Measurements from ENCODE around the gene CNIH2. TPM values are rescaled to one million over a fixed set of nuclear protein-coding genes. Genes with fewer than 3 reads are reported as not detected.

Gene CNIH2
- total RNA-seq, 1 experiment from 2014 or later = 12.9 TPM

- TF ChIP-seq, protein P1, sequence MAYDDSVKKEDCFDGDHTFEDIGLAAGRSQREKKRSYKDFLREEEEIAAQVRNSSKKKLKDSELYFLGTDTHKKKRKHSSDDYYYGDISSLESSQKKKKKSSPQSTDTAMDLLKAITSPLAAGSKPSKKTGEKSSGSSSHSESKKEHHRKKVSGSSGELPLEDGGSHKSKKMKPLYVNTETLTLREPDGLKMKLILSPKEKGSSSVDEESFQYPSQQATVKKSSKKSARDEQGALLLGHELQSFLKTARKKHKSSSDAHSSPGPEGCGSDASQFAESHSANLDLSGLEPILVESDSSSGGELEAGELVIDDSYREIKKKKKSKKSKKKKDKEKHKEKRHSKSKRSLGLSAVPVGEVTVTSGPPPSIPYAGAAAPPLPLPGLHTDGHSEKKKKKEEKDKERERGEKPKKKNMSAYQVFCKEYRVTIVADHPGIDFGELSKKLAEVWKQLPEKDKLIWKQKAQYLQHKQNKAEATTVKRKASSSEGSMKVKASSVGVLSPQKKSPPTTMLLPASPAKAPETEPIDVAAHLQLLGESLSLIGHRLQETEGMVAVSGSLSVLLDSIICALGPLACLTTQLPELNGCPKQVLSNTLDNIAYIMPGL (CRISPR knock-in tag; IDR thresholded peaks at IDR 0.05) = no peak
- TF ChIP-seq EMX1 (CRISPR knock-in tag; IDR thresholded peaks at IDR 0.05) = no peak
Observed at GRCh38 chr11:66287211-66287888, 9.4 kb downstream of the CNIH2 start (continued).

GRCh38 chr11:66287889-66288670, 10.1 kb downstream of the CNIH2 start:
- peak overlapping the region; percentile 64 for H3K27ac Mint-ChIP-seq
- peaks cover 30% of the 10 kb centered on the region for H3K27me3 Mint-ChIP-seq (ENCODE audit: low read depth)
- ChIA-PET POLR2A (interaction anchor here (1.2 to 1.8 kb wide), 4 partner anchors 10 to 60 kb away, joined by 4 to 7 read pairs (median 6); partner anchors contain the start of gene B4GAT1), CTCF (interaction anchor here (0.8 to 2.3 kb wide), 15 partner anchors 21 to 400 kb away, joined by 3 to 65 read pairs (median 5); partner anchors contain the start of genes CD248, DPP3, FIBP and RAB1B)
- no peaks in the 10 kb centered on the region for H3K9me3 Mint-ChIP-seq
- peaks cover 23% of the 10 kb centered on the region for H3K4me1 Mint-ChIP-seq
- no peak for ATAC-seq
- H3K36me3 Mint-ChIP-seq = no peaks in the 10 kb centered on the region
- peak overlapping the region; percentile 96 for H3K4me3 Mint-ChIP-seq
- DNase-seq (ENCODE audit: low spot score) = no peak
- TF ChIP-seq, protein P2, sequence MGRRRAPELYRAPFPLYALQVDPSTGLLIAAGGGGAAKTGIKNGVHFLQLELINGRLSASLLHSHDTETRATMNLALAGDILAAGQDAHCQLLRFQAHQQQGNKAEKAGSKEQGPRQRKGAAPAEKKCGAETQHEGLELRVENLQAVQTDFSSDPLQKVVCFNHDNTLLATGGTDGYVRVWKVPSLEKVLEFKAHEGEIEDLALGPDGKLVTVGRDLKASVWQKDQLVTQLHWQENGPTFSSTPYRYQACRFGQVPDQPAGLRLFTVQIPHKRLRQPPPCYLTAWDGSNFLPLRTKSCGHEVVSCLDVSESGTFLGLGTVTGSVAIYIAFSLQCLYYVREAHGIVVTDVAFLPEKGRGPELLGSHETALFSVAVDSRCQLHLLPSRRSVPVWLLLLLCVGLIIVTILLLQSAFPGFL (CRISPR knock-in tag; IDR thresholded peaks at IDR 0.05; ENCODE audit: borderline replicate concordance) = no peak
- TF ChIP-seq ZNF512 (CRISPR knock-in tag; IDR thresholded peaks at IDR 0.05; ENCODE audit: borderline replicate concordance) (no peak), RELA (CRISPR knock-in tag; IDR thresholded peaks at IDR 0.05; ENCODE audit: borderline replicate concordance) (no peak), PRRX2 (CRISPR knock-in tag; IDR thresholded peaks at IDR 0.05) (no peak), FOXK1 (CRISPR knock-in tag; IDR thresholded peaks at IDR 0.05) (no peak), TEAD1 (CRISPR knock-in tag; IDR thresholded peaks at IDR 0.05) (no peak), ZNF121 (CRISPR knock-in tag; IDR thresholded peaks at IDR 0.05) (no peak), ZBTB21 (CRISPR knock-in tag; IDR thresholded peaks at IDR 0.05; ENCODE audit: borderline replicate concordance) (no peak), OVOL2 (CRISPR knock-in tag; IDR thresholded peaks at IDR 0.05; ENCODE audit: borderline replicate concordance) (no peak), ATF6 (CRISPR knock-in tag; IDR thresholded peaks at IDR 0.05) (no peak), JUN (CRISPR knock-in tag; IDR thresholded peaks at IDR 0.05) (no peak), NR2C2 (CRISPR knock-in tag; IDR thresholded peaks at IDR 0.05) (no peak)
- TF ChIP-seq, protein P3, sequence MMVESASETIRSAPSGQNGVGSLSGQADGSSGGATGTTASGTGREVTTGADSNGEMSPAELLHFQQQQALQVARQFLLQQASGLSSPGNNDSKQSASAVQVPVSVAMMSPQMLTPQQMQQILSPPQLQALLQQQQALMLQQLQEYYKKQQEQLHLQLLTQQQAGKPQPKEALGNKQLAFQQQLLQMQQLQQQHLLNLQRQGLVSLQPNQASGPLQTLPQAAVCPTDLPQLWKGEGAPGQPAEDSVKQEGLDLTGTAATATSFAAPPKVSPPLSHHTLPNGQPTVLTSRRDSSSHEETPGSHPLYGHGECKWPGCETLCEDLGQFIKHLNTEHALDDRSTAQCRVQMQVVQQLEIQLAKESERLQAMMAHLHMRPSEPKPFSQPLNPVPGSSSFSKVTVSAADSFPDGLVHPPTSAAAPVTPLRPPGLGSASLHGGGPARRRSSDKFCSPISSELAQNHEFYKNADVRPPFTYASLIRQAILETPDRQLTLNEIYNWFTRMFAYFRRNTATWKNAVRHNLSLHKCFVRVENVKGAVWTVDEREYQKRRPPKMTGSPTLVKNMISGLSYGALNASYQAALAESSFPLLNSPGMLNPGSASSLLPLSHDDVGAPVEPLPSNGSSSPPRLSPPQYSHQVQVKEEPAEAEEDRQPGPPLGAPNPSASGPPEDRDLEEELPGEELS (CRISPR knock-in tag; IDR thresholded peaks at IDR 0.05) = no peak
- TF ChIP-seq, protein P4, sequence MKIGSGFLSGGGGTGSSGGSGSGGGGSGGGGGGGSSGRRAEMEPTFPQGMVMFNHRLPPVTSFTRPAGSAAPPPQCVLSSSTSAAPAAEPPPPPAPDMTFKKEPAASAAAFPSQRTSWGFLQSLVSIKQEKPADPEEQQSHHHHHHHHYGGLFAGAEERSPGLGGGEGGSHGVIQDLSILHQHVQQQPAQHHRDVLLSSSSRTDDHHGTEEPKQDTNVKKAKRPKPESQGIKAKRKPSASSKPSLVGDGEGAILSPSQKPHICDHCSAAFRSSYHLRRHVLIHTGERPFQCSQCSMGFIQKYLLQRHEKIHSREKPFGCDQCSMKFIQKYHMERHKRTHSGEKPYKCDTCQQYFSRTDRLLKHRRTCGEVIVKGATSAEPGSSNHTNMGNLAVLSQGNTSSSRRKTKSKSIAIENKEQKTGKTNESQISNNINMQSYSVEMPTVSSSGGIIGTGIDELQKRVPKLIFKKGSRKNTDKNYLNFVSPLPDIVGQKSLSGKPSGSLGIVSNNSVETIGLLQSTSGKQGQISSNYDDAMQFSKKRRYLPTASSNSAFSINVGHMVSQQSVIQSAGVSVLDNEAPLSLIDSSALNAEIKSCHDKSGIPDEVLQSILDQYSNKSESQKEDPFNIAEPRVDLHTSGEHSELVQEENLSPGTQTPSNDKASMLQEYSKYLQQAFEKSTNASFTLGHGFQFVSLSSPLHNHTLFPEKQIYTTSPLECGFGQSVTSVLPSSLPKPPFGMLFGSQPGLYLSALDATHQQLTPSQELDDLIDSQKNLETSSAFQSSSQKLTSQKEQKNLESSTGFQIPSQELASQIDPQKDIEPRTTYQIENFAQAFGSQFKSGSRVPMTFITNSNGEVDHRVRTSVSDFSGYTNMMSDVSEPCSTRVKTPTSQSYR (CRISPR knock-in tag; IDR thresholded peaks at IDR 0.05) = no peak
- TF ChIP-seq, protein P5, sequence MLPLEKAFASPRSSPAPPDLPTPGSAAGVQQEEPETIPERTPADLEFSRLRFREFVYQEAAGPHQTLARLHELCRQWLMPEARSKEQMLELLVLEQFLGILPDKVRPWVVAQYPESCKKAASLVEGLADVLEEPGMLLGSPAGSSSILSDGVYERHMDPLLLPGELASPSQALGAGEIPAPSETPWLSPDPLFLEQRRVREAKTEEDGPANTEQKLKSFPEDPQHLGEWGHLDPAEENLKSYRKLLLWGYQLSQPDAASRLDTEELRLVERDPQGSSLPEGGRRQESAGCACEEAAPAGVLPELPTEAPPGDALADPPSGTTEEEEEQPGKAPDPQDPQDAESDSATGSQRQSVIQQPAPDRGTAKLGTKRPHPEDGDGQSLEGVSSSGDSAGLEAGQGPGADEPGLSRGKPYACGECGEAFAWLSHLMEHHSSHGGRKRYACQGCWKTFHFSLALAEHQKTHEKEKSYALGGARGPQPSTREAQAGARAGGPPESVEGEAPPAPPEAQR (CRISPR knock-in tag; IDR thresholded peaks at IDR 0.05) = no peak
- TF ChIP-seq, protein P1 (CRISPR knock-in tag; IDR thresholded peaks at IDR 0.05) = no peak

All from WTC11 (cell line).